Smooth muscle cell (in vitro differentiated cells): ENCODE results near the gene SMAD6. TPM values are rescaled to one million over a fixed set of nuclear protein-coding genes. Genes with fewer than 3 reads are reported as not detected.
"Not testable (repeated sequence)": the region's sequence is repeated elsewhere in the genome, so short reads cannot be mapped to it uniquely, and the experiment has no call there.

Source experiments
- DNase-seq: peaks from one replicate; lab custom pipeline; 2025; ENCODE audit not compliant: unreplicated experiment; lab: John Stamatoyannopoulos, UW
- H2AFZ ChIP-seq: fragments of 200-600 bp; sonication (generic); 2 replicates; pipeline ENCODE4 v1.6.0; 2016; ENCODE audit warnings: antibody characterized with exemption, low read depth, mild to moderate bottlenecking
- H3F3A ChIP-seq: fragments of 200-600 bp; sonication (generic); 2 replicates; pipeline ENCODE4 v1.6.0; 2017; ENCODE audit warnings: antibody characterized with exemption, low read depth
- H3K27ac ChIP-seq: fragments of 200-600 bp; sonication (generic); 2 replicates; pipeline ENCODE4 v1.5.1; 2016; ENCODE audit warnings: low read depth, mild to moderate bottlenecking
- H3K27me3 ChIP-seq: fragments of 200-600 bp; sonication (generic); 2 replicates; pipeline ENCODE4 v1.6.1; 2016; ENCODE audit warnings: low read depth, mild to moderate bottlenecking
- H3K36me3 ChIP-seq: fragments of 200-600 bp; sonication (generic); 2 replicates; pipeline ENCODE4 v1.5.1; 2016; ENCODE audit warnings: low read depth
- H3K4me1 ChIP-seq: fragments of 200-600 bp; sonication (generic); 2 replicates; pipeline ENCODE4 v1.5.1; 2016; ENCODE audit warnings: low read depth
- H3K4me2 ChIP-seq: fragments of 200-600 bp; sonication (generic); 2 replicates; pipeline ENCODE4 v1.6.0; 2016; ENCODE audit warnings: mild to moderate bottlenecking
- H3K4me3 ChIP-seq: fragments of 200-600 bp; sonication (generic); 2 replicates; pipeline ENCODE4 v1.5.1; 2016; ENCODE audit warnings: mild to moderate bottlenecking
- H3K79me2 ChIP-seq: fragments of 200-600 bp; sonication (generic); 2 replicates; pipeline ENCODE4 v1.6.0; 2016; ENCODE audit warnings: low read depth, mild to moderate bottlenecking
- H3K9ac ChIP-seq: fragments of 200-600 bp; sonication (generic); 2 replicates; pipeline ENCODE4 v1.6.0; 2016; ENCODE audit warnings: low read depth
- H3K9me3 ChIP-seq: fragments of 200-600 bp; sonication (generic); replicated peaks from 2 replicates; pipeline ENCODE4 v1.5.1; 2016; ENCODE audit warnings: low read depth
- H4K20me1 ChIP-seq: fragments of 200-600 bp; sonication (generic); 2 replicates; pipeline ENCODE4 v1.6.0; 2016; ENCODE audit warnings: low read depth
- CTCF ChIP-seq: fragments of 200-600 bp; sonication (generic); IDR thresholded peaks from 2 replicates; pipeline ENCODE4 v1.5.1; 2017; ENCODE audit warnings: borderline replicate concordance, mild to moderate bottlenecking, antibody characterized with exemption; ENCODE audit not compliant: insufficient read depth, poor library complexity, severe bottlenecking
- WGBS: methylation state at CpG from one replicate; pipeline ENCODE4 v1.1.7; 2016; ENCODE audit warnings: low lambda C conversion rate; 5-methylcytosine and 5-hydroxymethylcytosine counted together
- polyA plus RNA-seq: library from polyadenylated mRNA; unstranded; fragments of >200 nt; fragmentation: Nextera tagmentation; extraction: Ambion mirVana; gene quantifications from 2 replicates; pipeline ENCODE4 v1.2.1, GENCODE V29; 2016
- total RNA-seq: library from RNA; depleted of rRNA; stranded (reverse); fragments of >200 nt; gene quantifications from 2 replicates; pipeline ENCODE4 v1.2.3, GENCODE V29; 2014

SMAD6 gene
- total and polyA plus RNA-seq, 2 experiments from 2014 or later: 42.6 to 44.0 TPM

- Histone ChIP-seq H3F3A (peaks cover 40% of the 10 kb centered on the region), H3K36me3 (no peaks in the 10 kb centered on the region), H4K20me1 (no peaks in the 10 kb centered on the region), H3K27ac (no peak overlapping the region), H3K79me2 (no peaks in the 10 kb centered on the region), H3K27me3 (no peaks in the 10 kb centered on the region), H3K4me1 (peaks cover 13% of the 10 kb centered on the region), H3K9ac (no peak overlapping the region), H2AFZ (no peak overlapping the region), H3K9me3 (no peaks in the 10 kb centered on the region), H3K4me2 (no peak overlapping the region), H3K4me3 (no peak overlapping the region)
- WGBS: 65% methylated on average over 1 of the region's 1 CpG
- no peak for TF ChIP-seq CTCF
- no peak for DNase-seq
Observed at GRCh38 chr15:66682865-66683264, 19.2 kb upstream of the SMAD6 start.

GRCh38 chr15:66684136-66684681 lies 17.8 kb upstream of the SMAD6 start:
- Histone ChIP-seq H3K79me2 (no peaks in the 10 kb centered on the region), H3K27me3 (no peaks in the 10 kb centered on the region), H3F3A (peaks cover 28% of the 10 kb centered on the region), H4K20me1 (no peaks in the 10 kb centered on the region), H3K4me2 (no peak overlapping the region), H3K4me1 (peaks cover 9% of the 10 kb centered on the region), H3K4me3 (no peak overlapping the region), H3K9ac (no peak overlapping the region), H3K9me3 (no peaks in the 10 kb centered on the region), H3K36me3 (no peaks in the 10 kb centered on the region), H2AFZ (no peak overlapping the region), H3K27ac (no peak overlapping the region)
- TF ChIP-seq CTCF: no peak
- no peak for DNase-seq

- TF ChIP-seq CTCF: no peak
- no peak for DNase-seq
- H3K4me2 ChIP-seq: no peak overlapping the region
- no peaks in the 10 kb centered on the region for H3K9me3 ChIP-seq
- 91% methylated on average over 5 of the region's 5 CpGs for WGBS
- H3K36me3 ChIP-seq: no peaks in the 10 kb centered on the region
- H3K27me3 ChIP-seq: no peaks in the 10 kb centered on the region
- H4K20me1 ChIP-seq: no peaks in the 10 kb centered on the region
- no peaks in the 10 kb centered on the region for H3K4me1 ChIP-seq
- no peak overlapping the region for H3K9ac ChIP-seq
- no peaks in the 10 kb centered on the region for H3K79me2 ChIP-seq
- no peak overlapping the region for H2AFZ ChIP-seq
- H3K27ac ChIP-seq: no peak overlapping the region
- no peak overlapping the region for H3K4me3 ChIP-seq
- H3F3A ChIP-seq: peaks cover 17% of the 10 kb centered on the region
Observed at GRCh38 chr15:66685638-66686150, 16.3 kb upstream of the SMAD6 start.

- peaks cover 18% of the 10 kb centered on the region for H3F3A ChIP-seq
- H3K9ac ChIP-seq, H3K36me3 ChIP-seq, H3K79me2 ChIP-seq, H3K4me3 ChIP-seq, H4K20me1 ChIP-seq, H3K27ac ChIP-seq, H3K4me2 ChIP-seq, H2AFZ ChIP-seq, DNase-seq, H3K27me3 ChIP-seq, H3K4me1 ChIP-seq, H3K9me3 ChIP-seq: not testable (repeated sequence)
- WGBS: 89% methylated on average over 7 of the region's 7 CpGs
Observed at GRCh38 chr15:66690912-66691311, 11.1 kb upstream of the SMAD6 start.
